Measurements from ENCODE around the gene SMYD3.
A peak's percentile ranks its signal among the peaks of the same experiment; 100 is the strongest.

Gene SMYD3

DNA sequence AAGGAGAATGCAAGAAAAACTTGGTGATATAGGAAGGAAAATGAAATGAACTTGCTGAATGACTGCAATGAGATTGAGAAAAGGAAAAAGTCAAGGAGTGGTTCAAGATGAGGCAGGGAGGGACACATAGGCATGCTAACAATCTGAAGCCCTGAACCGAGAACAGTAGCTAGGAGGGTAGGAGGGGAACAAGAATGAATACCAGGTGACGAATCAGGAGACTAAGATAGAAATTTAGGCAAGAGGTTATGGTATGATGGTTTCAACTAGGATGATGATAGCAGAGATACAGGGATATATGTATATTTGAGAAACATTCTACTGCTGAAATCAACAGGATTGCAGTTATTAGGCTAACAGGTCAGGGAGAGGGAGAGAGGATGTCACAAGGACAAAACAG lies 44.1 kb downstream of the SMYD3 start:
- no peak for DNase-seq (ENCODE audit: low spot score)

DNA sequence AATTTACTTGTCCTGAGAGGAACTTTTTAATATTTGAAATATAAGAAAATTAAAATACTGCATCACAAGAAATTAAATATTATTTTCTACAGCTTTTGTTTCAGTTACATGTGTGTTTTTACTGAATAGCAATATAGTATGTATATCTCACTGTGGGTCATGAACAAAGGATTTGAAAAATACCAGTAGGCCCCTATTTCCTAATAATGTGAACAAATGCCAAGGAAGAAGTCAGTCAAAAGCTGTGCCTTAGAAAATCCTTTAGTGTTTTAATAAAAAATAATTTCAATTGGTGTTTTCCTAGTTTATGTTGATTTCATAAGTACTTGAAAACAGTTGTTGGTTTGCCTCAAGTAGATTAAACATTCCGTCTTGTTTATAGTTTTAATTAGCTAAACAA lies 46.7 kb downstream of the SMYD3 start:
- no peak for DNase-seq (ENCODE audit: low spot score)

DNA sequence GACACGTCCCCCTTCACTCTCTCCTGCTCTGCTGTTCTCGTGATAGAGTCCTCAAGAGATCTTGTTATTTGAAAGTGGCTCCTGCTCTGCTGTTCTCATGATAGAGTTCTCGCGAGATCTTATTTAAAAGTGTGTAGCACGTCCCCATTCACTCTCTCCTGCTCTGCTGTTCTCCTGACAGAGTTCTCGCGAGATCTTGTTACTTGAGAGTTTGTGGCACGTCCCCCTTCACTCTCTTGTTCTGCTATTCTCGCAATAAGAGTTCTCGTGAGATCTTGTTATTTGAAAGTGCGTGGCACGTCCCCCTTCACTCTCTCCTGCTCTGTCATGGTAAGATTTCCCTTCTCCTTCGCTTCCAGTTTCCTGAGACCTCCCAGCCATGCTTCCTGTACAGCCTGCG lies 47.9 kb downstream of the SMYD3 start:
- no peak for DNase-seq (ENCODE audit: low spot score)

DNA sequence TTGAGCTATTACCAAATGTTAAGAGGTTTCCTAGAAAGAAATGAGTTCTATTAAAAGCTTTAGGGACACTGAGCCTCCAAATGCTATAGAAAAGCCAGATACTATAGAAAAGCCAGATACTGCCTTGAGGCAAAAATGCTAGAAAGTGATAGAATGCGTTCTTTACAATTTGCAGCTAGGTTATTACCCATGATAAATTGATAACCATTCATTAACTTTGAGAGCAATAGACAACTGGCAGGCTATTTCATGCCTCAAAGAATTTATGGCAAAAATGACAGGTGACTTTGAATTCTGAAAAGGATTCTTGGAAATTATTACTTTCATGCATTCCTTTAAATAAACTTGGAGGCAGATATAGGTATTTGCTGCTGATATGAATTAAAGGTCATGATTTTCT lies 51.6 kb downstream of the SMYD3 start:
- no peak for DNase-seq (ENCODE audit: low spot score)

DNA sequence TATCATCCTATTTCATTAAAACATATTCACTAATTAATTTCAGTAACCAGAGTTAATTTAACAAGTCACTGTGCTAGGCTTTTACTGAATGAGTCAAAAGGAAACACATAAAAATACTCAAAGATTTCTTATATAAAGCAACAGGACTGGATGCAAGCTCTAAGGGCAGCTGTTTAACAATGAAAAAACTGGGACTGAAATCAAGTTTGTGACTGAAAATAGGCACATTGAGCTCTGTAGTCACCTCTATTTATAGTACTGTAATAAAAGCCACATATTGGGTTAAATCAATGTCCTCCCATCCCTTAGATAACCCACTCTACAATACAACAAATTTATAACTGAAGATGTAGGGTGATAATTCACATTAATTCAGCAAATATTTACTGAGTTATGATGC lies 52.4 kb downstream of the SMYD3 start:
- DNase-seq (ENCODE audit: low spot score): no peak

DNA sequence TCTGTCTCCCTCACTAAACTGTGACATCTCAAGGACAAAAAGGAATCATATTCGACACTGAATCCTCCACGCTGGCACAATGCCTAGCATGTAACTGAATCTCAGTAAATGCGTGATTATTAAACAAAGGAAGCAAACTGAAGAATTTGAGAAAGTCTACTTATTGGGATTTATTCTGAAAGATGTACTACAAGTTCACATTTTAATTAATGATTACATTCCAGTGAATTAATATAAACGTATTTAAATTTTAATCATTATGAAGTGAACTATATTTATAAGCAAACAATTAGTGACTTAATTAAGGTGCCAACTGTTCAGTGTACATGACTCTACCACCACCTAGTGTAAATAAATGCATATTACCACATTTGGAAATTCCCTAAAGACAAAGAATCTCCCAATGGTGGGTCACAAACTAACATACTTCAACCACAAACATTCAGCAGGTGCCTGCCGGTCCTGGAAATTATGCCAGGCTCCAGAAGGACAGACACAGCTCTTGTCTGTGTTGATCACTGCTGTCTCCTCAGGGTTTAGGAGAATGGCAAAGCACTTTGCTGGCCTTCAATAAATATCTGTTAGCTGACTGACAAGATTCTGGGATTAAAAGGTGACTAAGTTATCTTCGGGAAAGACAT lies 56.3 kb downstream of the SMYD3 start:
- peak; percentile 41 for DNase-seq (ENCODE audit: low spot score)

DNA sequence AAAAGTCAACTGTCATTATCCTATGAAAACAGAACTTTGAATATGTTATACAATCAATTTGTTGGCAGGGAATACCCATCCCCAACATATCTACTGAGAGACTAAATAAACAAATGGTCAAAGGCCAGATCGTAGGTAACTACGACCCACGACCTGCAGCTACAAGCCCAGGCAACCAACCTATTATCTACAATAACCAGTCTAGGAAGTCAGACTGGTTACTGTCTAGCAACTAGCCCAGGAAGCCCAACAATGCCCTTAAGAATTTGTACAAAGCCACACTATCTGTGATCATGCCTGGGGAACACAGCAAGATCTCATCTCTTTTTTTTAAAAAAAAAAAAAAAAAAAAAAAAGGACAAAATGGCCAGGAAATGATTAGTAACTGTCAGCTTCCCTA lies 58.7 kb downstream of the SMYD3 start:
- DNase-seq (ENCODE audit: low spot score): no peak

DNA sequence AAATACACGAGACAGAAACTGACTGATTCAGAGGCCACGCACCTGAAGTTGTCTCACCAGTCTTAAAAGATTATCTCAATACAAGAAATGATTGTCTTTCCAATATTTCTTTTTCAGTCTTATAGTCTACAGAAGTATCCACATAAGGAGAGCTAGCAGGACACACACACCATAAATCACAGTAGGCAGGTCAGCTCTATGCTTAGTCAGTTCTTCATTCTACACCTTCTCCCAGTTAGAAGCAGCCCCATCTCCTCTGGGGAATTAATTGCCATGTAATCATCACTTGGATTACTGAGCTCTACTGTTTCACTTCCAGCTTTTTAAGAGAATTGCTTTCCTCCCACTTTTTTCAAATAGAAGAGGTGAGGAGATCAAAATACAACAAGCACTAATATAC lies 59.6 kb downstream of the SMYD3 start:
- DNase-seq (ENCODE audit: low spot score): no peak

DNA sequence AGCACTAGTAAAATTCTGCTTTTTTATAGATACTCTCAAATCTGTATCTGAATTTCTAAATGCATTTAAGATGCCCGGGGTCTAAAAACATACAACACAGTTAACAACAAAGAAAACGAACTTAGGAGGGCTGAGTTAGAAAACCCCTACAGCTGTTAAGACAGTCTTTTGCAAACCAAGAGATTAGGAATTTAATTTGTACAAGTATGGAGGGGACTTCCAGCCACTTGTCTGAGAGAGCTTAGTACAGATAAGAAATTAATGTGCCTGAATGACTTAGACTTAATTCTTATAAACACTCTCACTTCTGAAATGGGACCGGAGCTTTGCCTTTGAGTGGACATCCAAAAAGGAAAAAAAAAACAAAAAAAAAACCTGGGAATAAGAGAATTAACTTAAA lies 61.6 kb downstream of the SMYD3 start:
- no peak for DNase-seq (ENCODE audit: low spot score)

DNA sequence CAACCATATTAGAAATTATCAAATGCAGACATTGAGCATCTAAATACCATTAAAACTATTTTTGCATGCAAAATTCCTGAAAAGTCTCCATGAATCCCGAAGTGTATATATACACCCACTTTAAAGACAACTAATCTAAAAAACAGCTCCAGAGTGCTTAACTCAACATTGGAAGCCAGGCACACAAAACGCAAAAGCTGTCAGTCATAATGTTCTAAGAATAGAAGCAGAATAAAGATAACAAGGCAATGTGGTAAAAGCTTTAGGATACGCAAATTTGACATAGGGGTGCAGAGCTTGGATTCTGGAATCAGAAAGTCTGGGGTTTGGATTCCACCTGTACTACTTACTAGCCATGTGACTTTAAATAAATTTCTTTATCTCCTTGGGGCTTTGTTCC lies 62.5 kb downstream of the SMYD3 start:
- DNase-seq (ENCODE audit: low spot score): no peak

DNA sequence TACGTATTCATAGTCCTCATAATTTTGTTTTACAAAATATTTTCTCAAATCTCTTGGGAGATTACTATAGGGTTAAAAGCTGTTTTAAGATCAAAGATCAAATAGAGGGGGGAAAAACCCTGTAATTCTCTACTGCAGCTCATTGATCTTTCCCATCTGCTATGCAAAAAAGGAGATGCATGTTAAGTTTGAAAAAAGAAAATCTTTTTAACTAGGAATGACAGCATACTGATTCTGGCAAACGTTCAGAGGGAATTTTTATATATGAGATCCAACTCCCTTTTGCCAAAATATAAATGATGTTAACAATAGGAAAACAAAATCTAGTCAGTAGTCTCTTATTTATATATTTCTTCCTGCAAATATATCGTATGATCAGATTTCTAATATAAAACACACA lies 69.1 kb downstream of the SMYD3 start:
- DNase-seq (ENCODE audit: low spot score): no peak

DNA sequence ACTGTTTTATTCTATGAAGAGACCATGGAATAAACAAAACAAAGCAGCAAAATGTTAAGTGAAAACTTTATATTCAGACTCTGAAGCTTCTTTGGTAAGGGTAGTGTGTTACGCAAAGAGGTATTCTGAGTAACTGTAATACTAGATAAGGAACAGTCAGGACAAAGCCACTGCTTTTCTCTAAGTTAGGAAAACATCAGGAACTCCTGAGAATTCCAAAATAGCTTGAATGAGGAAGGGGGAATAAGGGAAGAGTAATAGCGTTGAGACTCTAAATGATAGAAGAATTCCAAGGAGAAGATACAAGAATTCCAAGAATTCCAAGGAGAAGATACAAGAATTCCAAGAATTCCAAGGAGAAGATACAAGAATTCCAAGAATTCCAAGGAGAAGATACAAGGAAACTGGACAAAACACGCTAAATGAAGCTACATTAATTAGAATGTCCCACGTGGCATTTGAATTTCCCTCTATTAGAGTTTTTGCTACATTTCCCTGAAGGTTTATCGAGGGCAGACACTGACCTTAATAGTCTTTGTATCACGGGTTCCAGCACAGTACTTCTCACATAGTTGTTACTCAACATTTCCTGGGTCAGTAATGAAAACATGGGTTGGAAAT lies 71.5 kb downstream of the SMYD3 start:
- no peak for DNase-seq (ENCODE audit: low spot score)

DNA sequence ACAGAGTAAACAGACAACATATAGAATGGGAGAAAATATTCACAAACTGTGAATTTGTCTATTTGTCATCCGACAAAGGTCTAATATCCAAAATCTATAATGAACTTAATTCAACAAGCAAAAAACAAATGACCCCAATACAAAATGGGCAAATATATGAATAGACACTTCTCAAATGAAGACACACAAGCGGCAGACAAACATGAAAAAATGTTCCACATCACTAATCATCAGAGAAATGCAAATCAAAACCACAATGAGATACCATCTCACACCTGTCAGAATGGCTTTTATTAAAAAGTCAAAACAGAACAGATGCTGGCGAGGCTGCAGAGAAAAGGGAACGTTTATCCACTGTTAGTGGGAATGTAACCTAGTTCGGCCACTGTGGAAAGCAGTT lies 72.7 kb downstream of the SMYD3 start:
- DNase-seq (ENCODE audit: low spot score): no peak

DNA sequence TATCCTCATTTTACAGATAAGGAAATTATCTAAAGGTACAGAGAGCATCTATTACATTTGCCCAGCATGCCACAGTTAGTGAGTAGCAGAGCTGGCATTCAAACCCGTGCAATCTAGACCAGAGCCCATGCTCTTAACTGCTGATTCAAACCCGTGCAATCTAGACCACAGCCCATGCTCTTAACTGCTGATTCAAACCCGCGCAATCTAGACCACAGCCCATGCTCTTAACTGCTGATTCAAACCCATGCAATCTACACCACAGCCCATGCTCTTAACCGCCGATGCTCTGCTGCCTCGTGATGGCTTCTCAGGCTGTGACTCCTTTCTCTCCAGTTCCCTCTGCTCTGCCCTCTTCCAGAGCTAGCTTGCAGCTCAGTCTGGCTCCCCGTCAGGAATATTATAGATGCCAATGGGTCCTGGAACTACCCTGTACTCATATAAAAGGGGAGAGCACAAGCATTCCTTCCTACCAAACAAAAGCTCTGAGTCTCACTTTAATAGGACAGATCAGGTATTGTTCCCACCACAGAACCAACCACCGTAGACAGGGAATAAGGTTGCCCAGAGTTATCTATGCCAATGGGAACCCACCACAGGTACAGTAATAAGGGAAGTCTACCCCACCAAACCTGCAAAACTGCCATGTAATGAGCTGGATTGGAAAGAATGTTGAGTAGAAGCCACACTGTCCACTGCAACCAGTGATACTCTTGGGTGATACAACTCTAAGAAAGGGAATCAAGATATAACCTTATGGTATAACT lies 78.4 kb downstream of the SMYD3 start:
- DNase-seq (ENCODE audit: low spot score): no peak

DNA sequence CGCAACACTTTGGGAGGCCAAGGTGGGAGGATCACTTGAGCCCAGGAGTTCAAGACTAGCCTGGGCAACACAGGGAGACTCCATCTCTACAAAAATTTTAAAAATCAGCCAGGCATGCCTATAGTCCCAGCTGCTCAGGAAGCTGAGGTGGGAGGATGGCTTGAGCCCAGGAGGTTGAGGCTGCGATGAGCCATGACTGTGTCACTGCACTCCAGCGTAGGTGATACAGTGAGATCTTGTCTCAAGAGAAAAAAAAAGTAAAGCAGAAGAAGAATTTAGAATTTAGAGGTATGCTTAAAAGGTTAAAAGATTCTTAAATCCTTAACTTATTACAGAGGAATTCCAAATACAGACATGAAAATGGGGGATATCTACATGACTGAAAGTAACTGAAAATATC lies 79.5 kb downstream of the SMYD3 start:
- no peak for DNase-seq (ENCODE audit: low spot score)

DNA sequence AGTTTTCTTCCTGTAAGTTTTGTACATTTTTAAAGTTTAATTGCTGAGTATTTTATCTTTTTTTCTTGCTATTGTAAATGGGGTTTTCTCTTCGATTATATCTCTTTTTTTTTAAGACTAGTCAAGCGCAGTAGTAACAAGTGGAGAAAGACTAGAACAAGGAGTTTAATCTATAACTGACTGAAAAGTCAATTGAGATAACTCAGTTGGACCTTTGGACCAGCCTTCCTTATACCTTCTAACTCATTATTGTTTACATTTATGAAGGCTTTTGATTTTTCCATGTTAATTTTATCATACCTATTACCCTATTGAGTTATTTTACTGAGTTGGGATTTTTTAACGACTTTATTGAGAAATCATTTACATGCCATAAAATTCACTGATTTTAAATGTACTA lies 81.2 kb downstream of the SMYD3 start:
- no peak for DNase-seq (ENCODE audit: low spot score)

DNA sequence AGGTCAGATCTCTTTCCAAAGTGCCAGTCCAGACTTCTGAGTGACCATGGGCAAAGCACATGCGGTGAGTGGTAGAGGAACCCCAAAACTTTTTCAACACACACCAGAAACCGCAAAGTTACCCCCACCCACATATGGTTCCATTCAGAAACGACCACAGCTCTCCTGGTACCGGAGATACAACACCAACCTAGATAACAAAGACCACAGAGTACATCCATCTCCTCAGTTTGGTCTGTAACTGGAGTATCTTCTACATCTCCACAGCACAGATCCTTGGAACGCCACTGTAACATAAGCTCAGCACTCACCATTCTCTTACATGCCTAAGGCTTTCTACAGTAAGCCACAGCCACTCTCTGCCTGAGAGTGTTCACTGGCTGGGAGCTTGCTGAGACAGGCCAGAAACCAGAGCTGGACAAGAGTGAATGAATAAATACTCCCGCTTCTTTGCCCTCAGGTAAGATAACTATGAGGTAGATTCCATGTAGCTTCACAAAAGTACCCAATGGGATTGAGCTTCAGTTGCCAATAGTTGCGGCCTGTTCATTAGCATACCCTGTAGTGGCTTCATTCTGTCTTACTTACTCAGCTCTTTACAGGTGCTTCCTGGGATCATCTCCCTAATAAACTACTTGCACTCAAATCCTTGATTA lies 81.8 kb downstream of the SMYD3 start:
- no peak for DNase-seq (ENCODE audit: low spot score)

DNA sequence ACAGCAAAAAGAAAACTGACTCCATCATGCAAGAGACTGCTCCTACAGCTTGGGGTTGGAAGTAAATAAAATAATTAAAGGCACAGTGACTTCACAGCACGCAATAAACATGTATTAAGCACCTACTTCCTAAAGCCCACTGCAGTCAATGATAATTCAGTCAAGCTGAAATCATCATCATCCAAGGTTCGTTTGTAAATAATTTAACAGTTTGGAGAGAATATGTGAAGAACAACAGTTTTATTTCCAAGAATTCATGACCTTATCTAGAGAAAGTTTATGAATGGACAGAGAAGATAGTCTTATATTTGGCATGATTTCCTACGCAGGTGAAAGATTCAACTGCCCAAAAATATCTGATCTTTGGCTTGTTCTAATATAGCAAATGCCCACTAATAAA lies 86.8 kb downstream of the SMYD3 start:
- DNase-seq (ENCODE audit: low spot score): no peak

DNA sequence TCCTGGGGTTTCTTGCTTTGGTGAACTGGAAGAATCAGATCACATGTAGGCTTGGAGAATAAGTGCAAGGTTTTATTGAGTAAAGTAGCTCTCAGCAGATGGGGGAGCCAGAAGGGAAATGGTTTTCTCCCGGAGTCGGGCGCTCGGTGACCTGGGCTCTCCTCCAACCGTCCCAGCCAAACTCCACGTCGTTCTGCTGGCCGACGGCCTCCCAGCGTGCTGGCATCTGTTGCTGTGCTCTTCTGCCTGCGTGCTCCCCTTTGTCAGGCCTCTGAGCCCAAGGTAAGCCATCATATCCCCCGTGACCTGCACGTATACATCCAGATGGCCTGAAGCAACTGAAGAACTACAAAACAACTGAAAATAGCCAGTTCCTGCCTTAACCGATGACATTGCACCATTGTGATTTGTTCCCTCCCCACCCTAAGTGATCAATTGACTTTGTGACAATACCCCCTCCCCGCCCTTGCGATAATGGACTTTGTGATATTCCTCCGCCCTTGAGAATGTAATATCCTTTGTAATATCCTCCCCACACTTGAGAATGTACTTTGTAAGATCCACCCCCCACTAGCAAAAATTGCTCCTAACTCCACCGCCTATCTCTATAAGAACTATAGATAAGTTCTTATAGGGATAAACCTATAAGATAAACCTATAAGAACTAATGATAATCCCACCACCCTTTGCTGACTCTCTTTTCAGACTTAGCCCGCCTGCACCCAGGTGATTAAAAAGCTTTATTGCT lies 88.3 kb downstream of the SMYD3 start:
- DNase-seq (ENCODE audit: low spot score): no peak

DNA sequence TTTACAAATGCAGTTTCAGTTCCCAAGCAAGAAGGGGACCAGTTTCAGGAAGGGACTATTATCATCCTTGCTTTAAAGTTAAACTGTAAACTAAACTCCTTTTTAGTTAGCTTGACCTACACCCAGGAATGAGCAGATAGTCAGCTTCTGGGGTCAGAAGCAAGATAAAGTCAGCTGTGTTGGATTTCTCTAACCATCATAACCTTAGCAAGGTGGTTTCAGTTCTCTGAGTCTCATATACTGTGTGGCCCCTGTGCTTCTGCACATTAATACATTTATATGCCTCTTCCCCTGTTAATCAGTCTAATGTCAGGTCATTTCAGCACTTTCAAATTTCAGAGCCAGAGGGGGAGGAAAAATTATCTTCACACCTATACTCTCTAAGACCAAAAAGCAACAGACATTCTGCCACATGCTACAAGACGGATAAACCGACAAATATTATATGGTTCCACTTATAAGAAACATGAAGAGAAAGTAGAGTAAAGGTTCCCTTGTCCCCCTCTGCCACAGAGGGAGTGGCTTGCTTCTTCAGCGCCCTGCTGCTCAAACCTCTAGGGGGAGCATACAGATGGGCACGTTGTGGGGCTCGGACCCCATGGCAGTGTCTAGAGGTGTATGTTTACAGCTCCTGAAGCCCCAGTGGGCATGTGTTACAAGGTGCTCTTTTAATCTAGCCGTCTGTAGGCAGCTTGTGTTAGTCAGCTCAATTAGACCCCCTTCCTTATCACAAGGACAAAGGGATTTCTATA lies 89.1 kb downstream of the SMYD3 start:
- no peak for DNase-seq (ENCODE audit: low spot score)

DNA sequence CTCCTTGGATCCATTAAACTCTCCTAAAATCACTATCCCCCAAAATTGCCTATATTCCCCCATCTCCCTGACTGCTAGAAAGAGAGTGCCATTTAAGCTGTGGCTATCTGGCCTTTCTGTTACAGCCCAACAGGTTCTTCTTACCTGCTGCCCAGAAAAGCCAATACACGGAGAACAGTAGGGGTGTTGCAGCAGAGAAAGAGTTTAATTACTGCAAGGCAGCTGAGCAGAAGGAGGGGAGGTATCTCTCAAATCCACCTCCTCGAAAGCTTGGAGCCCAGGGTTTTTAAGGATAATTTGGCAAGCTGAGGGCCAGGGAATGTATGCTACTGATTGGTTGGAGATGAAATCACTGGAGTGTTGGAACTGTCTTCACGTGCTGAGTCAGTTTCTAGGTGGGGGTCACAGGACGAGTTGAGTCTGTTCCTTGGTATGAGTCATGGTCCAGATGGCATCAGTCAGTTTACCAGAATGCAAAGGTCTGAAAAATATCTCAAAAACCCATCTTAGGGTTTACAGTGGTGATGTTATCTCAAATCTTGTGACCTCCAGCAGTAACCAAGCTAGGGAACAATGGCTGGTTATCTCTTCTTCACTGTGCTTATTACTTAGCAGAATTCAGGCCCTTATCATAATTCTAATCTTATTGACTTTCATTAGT lies 89.8 kb downstream of the SMYD3 start:
- DNase-seq (ENCODE audit: low spot score): no peak

All from iPS-NIHi11 (cell line).